IPS-15b (cell line): ENCODE data around the gene IL22RA2.

Experiments
- H3K27me3 ChIP-seq: one replicate; pipeline ENCODE4 v1.6.1; 2013; ENCODE audit warnings: low read length; ENCODE audit not compliant: control insufficient read depth, insufficient read depth
- H3K36me3 ChIP-seq: one replicate; pipeline ENCODE4 v1.6.1; 2013; ENCODE audit warnings: low read length; ENCODE audit not compliant: control insufficient read depth, insufficient read depth
- H3K4me1 ChIP-seq: one replicate; pipeline ENCODE4 v1.6.1; 2013; ENCODE audit warnings: mild to moderate bottlenecking, low read length; ENCODE audit not compliant: control insufficient read depth, insufficient read depth
- H3K4me3 ChIP-seq: one replicate; pipeline ENCODE4 v1.5.1; 2013; ENCODE audit warnings: low read depth, low read length
- H3K9ac ChIP-seq: one replicate; pipeline ENCODE4 v1.6.1; 2013; ENCODE audit warnings: low read depth, mild to moderate bottlenecking, low read length
- H3K9me3 ChIP-seq: one replicate; pipeline ENCODE4 v1.6.1; 2013; ENCODE audit warnings: mild to moderate bottlenecking, low read length; ENCODE audit not compliant: control insufficient read depth, insufficient read depth

The IL22RA2 gene

DNA sequence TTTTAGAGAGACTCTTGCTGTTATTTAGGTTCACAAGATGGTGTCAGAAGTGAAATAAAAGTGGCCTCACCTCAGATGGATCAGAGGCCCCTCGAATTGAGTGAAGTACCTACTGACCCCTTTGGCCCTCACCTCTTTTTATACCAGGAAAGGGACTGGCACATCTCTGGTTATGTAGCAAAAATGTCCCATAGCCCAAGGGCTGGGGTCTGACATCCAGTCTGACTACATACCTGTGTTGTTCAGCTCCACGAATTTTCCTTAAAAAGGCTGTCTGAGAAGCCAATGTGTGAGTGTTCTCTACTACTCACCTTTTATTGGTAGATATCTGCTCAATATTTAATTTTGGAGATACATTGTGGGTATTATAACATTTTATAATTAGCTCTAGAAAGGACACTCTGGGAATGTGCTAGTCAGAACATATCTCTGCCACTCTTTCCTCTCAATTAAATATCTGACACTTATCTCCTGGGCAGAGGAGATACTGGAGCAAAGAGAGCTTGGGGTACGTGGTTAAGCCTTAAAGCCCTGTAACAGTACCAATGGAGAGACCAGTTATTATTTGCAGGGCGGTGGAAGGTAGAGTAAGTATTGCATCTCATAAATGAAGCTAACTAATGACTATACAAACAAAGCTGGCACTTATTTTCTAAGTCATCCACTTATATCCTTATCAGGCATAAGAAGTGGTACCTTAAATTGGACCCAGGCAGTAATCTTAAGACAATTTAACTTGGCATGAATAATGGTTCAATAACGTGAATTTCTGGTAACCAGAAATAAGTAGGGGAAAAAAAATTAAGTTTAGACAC, 20.0 kb upstream of the IL22RA2 start:
- Histone ChIP-seq H3K9me3 (no peaks in the 10 kb centered on the region), H3K36me3 (peaks cover 6% of the 10 kb centered on the region), H3K9ac (no peak overlapping the region), H3K4me3 (no peak overlapping the region), H3K27me3 (no peaks in the 10 kb centered on the region), H3K4me1 (no peaks in the 10 kb centered on the region)

DNA sequence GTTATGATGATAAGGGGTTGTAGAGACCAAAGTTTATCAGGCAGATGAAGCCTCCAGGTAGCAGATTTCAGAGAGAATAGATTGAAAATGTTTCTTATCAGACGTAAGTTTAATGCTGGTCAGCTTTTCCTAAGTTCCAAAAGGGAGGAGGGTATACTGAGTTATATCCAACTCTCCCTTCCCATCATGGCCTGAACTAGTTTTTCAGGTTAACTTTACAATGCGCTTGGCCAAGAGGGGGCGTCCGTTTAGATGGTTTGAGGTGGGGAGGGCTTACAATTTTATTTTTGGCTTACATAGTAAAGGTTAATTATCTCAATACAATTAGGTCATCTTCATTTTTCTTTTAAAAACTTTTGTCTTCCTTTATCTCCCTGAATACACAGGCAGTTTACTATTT, 19.4 kb upstream of the IL22RA2 start:
- Histone ChIP-seq H3K4me3 (no peak overlapping the region), H3K27me3 (no peaks in the 10 kb centered on the region), H3K9ac (no peak overlapping the region), H3K36me3 (no peaks in the 10 kb centered on the region), H3K4me1 (no peaks in the 10 kb centered on the region), H3K9me3 (no peaks in the 10 kb centered on the region)

DNA sequence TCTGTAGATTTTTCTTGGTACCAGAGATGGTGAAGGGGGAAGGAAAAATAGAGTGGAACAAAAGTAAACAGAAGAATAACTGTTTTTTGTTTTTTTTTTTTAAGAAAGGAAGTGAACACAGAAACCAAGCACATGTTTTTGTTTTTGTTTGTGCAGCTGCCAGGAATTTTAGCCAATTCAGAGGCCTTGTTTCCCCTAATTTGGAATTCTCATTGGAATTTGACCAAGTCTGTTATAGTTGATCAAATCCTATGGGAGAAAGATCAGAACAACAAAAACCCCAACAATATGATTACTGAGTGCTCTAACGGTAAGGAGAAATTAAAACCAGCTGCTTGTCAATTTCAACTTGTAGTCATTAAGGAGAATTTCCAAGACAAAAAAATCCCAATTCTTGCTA, 18.2 kb upstream of the IL22RA2 start:
- Histone ChIP-seq H3K27me3 (no peaks in the 10 kb centered on the region), H3K4me3 (no peak overlapping the region), H3K36me3 (no peaks in the 10 kb centered on the region), H3K9me3 (peaks cover 8% of the 10 kb centered on the region), H3K9ac (no peak overlapping the region), H3K4me1 (no peaks in the 10 kb centered on the region)

- Histone ChIP-seq H3K27me3 (no peaks in the 10 kb centered on the region), H3K4me1 (no peaks in the 10 kb centered on the region), H3K4me3 (no peak overlapping the region), H3K9ac (no peak overlapping the region), H3K9me3 (peaks cover 11% of the 10 kb centered on the region), H3K36me3 (no peaks in the 10 kb centered on the region)
Measured at GRCh38 chr6:137191236-137191635, 17.8 kb upstream of the IL22RA2 start.

DNA sequence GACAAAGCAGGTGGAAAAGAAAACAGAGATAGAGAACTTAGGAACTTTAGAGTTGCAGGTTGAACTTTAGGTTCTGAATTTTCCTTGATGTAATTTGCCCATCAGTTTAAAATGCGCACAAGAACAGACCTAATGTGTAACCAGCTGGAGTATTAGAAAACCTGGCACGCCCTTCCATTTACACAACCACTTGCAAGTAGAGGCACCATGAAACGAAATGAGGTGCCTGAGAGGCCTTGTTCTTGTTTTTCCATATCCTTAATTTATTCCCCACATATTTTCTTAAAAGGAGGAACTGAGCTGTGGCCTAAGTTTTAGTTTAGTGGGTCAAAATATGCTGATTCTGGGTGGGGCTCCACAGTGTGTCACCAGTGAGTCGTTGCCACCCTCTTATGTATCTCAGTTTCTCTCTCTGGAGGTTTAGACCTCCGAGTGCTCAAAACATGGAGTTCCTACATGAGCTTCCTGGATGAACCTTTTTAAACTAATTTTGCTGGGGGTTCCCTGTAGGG, 17.2 kb upstream of the IL22RA2 start:
- H3K9ac ChIP-seq, result no peak overlapping the region
- H3K9me3 ChIP-seq, result peaks cover 15% of the 10 kb centered on the region
- no peak overlapping the region for H3K4me3 ChIP-seq
- no peaks in the 10 kb centered on the region for H3K4me1 ChIP-seq
- H3K36me3 ChIP-seq, result no peaks in the 10 kb centered on the region
- H3K27me3 ChIP-seq, result no peaks in the 10 kb centered on the region

- H3K27me3 ChIP-seq, result no peaks in the 10 kb centered on the region
- no peaks in the 10 kb centered on the region for H3K36me3 ChIP-seq
- H3K4me1 ChIP-seq, result no peaks in the 10 kb centered on the region
- H3K9me3 ChIP-seq, result peaks cover 29% of the 10 kb centered on the region
- H3K4me3 ChIP-seq, result no peak overlapping the region
- no peak overlapping the region for H3K9ac ChIP-seq
Measured at GRCh38 chr6:137188855-137189254, 15.4 kb upstream of the IL22RA2 start.

GRCh38 chr6:137185290-137185689, 11.8 kb upstream of the IL22RA2 start:
- Histone ChIP-seq H3K4me1 (no peaks in the 10 kb centered on the region), H3K36me3 (no peaks in the 10 kb centered on the region), H3K9ac (no peak overlapping the region), H3K4me3 (no peak overlapping the region), H3K27me3 (no peaks in the 10 kb centered on the region), H3K9me3 (peaks cover 39% of the 10 kb centered on the region)

GRCh38 chr6:137182654-137183073, 9.2 kb upstream of the IL22RA2 start:
- Histone ChIP-seq H3K36me3 (no peaks in the 10 kb centered on the region), H3K4me1 (no peaks in the 10 kb centered on the region), H3K4me3 (no peak overlapping the region), H3K9me3 (peaks cover 39% of the 10 kb centered on the region), H3K9ac (no peak overlapping the region), H3K27me3 (no peaks in the 10 kb centered on the region)

- no peaks in the 10 kb centered on the region for H3K27me3 ChIP-seq
- H3K4me3 ChIP-seq, result no peak overlapping the region
- H3K9me3 ChIP-seq, result peaks cover 34% of the 10 kb centered on the region
- H3K36me3 ChIP-seq, result no peaks in the 10 kb centered on the region
- no peaks in the 10 kb centered on the region for H3K4me1 ChIP-seq
- H3K9ac ChIP-seq, result no peak overlapping the region
Measured at GRCh38 chr6:137181891-137182653, 8.6 kb upstream of the IL22RA2 start.

DNA sequence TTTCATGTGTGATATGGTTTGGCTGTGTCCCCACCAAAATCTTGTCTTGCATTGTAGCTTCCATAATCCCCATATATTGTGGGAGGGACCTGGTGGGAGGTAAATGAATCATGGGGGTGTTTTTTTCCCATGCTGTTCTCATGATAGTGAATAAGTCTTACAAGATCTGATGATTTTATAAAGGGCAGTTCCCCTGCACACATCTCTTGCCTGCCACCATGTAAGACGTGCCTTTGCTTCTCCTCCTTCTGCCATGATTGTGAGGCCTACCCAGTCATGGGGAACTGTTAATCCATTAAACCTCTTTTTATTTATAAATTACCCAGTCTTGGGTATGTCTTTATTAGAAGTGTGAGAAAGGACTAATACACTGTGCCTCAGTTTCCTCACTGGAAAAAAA, 4.2 kb upstream of the IL22RA2 start:
- Histone ChIP-seq H3K9ac (no peak overlapping the region), H3K27me3 (no peaks in the 10 kb centered on the region), H3K4me3 (no peak overlapping the region), H3K9me3 (peaks cover 9% of the 10 kb centered on the region), H3K4me1 (peaks cover under 1% of the 10 kb centered on the region), H3K36me3 (no peaks in the 10 kb centered on the region)

GRCh38 chr6:137176729-137177128, 3.3 kb upstream of the IL22RA2 start:
- Histone ChIP-seq H3K4me1 (peaks cover 7% of the 10 kb centered on the region), H3K27me3 (no peaks in the 10 kb centered on the region), H3K9me3 (peaks cover 8% of the 10 kb centered on the region), H3K9ac (no peak overlapping the region), H3K4me3 (no peak overlapping the region), H3K36me3 (no peaks in the 10 kb centered on the region)

DNA sequence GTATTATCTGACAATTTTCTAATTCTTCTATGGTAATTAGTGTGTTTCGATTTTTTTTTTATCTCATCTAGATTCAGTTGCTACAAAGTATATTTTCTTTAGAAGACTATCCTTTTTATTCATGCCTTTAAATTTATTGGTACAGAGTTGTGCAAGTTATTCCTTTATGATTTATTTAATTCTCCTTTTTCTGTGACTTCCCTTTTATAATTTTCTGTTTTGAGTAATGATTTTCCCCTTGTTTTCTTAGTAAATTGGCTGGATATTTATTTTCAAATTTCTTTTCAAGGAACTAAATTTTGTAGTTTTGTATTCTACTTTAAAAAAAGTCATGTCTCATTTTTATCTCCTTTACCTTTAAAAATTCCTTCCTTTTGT, 2.4 kb upstream of the IL22RA2 start:
- no peak overlapping the region for H3K4me3 ChIP-seq
- no peaks in the 10 kb centered on the region for H3K27me3 ChIP-seq
- no peaks in the 10 kb centered on the region for H3K36me3 ChIP-seq
- no peaks in the 10 kb centered on the region for H3K9me3 ChIP-seq
- H3K9ac ChIP-seq, result no peak overlapping the region
- peaks cover 12% of the 10 kb centered on the region for H3K4me1 ChIP-seq
